ENCODE results near the gene HINFP. TPM values are rescaled to one million over a fixed set of nuclear protein-coding genes. Genes with fewer than 3 reads are reported as not detected.

Gene HINFP
- total and polyA plus RNA-seq, 9 of the 15 experiments (the other 6 are each of a cell fraction or from before 2014, with no cell fraction given) = 13.8 to 34.1 (median 22.5) TPM

- TF ChIP-seq, protein P1, sequence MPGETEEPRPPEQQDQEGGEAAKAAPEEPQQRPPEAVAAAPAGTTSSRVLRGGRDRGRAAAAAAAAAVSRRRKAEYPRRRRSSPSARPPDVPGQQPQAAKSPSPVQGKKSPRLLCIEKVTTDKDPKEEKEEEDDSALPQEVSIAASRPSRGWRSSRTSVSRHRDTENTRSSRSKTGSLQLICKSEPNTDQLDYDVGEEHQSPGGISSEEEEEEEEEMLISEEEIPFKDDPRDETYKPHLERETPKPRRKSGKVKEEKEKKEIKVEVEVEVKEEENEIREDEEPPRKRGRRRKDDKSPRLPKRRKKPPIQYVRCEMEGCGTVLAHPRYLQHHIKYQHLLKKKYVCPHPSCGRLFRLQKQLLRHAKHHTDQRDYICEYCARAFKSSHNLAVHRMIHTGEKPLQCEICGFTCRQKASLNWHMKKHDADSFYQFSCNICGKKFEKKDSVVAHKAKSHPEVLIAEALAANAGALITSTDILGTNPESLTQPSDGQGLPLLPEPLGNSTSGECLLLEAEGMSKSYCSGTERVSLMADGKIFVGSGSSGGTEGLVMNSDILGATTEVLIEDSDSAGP (CRISPR knock-in tag; IDR thresholded peaks at IDR 0.05) = peak; percentile 99
- TF ChIP-seq CLOCK (CRISPR knock-in tag; IDR thresholded peaks at IDR 0.05; ENCODE audit: borderline replicate concordance) (no peak), HSF4 (CRISPR knock-in tag; IDR thresholded peaks at IDR 0.05; ENCODE audit: borderline replicate concordance) (no peak), ARID3B (CRISPR knock-in tag; IDR thresholded peaks at IDR 0.05; ENCODE audit: borderline replicate concordance) (no peak), ILF3 (IDR thresholded peaks at IDR 0.05; ENCODE audit: borderline replicate concordance) (no peak), HNRNPUL1 (IDR thresholded peaks at IDR 0.05; ENCODE audit: low read length) (no peak), KDM5B (IDR thresholded peaks at IDR 0.05; ENCODE audit: insufficient replicate concordance, low read depth, low read length) (peak; percentile 70), ZNF239 (CRISPR knock-in tag; IDR thresholded peaks at IDR 0.05) (no peak), HNRNPK (IDR thresholded peaks at IDR 0.05; ENCODE audit: low read depth, low read length, poor library complexity, severe bottlenecking) (no peak), ZKSCAN1 (IDR thresholded peaks at IDR 0.05; ENCODE audit: low read depth, low read length) (no peak), SLC30A9 (CRISPR knock-in tag; IDR thresholded peaks at IDR 0.05) (no peak), ZNF717 (CRISPR knock-in tag; IDR thresholded peaks at IDR 0.05) (no peak), ZNF79 (CRISPR knock-in tag; IDR thresholded peaks at IDR 0.05; ENCODE audit: low read depth) (0 out of 2 replicates have a peak, but pooled peaks have one; percentile 14), CEBPG (CRISPR knock-in tag; IDR thresholded peaks at IDR 0.05) (no peak), CEBPG (tag; conservative IDR thresholded peaks at IDR 0.05 in 1 of 2, IDR thresholded peaks at IDR 0.05 in 1 of 2) (no peak), PTTG1 (tag; IDR thresholded peaks at IDR 0.05; ENCODE audit: low read depth) (no peak), SETDB1 (IDR thresholded peaks at IDR 0.05; ENCODE audit: low read length) (no peak), NR0B1 (IDR thresholded peaks at IDR 0.05; ENCODE audit: partially characterized antibody) (no peak)
- TF ChIP-seq, protein P2, sequence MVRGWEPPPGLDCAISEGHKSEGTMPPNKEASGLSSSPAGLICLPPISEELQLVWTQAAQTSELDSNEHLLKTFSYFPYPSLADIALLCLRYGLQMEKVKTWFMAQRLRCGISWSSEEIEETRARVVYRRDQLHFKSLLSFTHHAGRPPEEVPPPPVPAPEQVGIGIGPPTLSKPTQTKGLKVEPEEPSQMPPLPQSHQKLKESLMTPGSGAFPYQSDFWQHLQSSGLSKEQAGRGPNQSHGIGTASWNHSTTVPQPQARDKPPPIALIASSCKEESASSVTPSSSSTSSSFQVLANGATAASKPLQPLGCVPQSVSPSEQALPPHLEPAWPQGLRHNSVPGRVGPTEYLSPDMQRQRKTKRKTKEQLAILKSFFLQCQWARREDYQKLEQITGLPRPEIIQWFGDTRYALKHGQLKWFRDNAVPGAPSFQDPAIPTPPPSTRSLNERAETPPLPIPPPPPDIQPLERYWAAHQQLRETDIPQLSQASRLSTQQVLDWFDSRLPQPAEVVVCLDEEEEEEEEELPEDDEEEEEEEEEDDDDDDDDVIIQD (CRISPR knock-in tag; IDR thresholded peaks at IDR 0.05) = no peak
Observed at GRCh38 chr11:119101759-119102423, 19.5 kb upstream of the HINFP start, which contains the start of gene DPAGT1 (continued).
